IPS DF 19.7 (cell line): Measurements from ENCODE around the gene SFT2D3.

Experiments used
- DNase-seq: peaks from one replicate; pipeline ENCODE4 v3.0.0-alpha.2; 2013; ENCODE audit warnings: low read depth, low spot score

Gene SFT2D3

GRCh38 chr2:127681288-127681804, 20.0 kb upstream of the SFT2D3 start:
- no peak for DNase-seq

- DNase-seq, result no peak
Measured at GRCh38 chr2:127681976-127682857, 19.1 kb upstream of the SFT2D3 start.

DNA sequence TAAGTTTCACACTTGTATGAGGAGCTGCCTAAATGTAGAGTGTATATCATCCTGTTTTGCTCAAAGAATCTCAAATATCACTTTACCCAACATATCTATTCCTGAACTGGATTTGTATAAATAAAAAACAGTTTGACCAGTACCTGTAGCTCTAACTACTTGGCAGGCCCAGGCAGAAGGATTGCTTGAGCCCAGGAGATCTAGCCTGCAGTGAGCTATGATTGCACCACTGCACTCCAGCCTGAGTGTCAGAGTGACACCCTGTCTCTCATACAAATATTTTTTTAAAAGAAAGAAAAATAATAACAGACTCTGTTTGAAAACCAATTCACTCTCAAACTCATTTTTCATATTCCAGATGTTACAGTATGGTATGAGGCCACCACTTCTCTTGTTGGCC, 18.2 kb upstream of the SFT2D3 start:
- DNase-seq, result no peak

DNA sequence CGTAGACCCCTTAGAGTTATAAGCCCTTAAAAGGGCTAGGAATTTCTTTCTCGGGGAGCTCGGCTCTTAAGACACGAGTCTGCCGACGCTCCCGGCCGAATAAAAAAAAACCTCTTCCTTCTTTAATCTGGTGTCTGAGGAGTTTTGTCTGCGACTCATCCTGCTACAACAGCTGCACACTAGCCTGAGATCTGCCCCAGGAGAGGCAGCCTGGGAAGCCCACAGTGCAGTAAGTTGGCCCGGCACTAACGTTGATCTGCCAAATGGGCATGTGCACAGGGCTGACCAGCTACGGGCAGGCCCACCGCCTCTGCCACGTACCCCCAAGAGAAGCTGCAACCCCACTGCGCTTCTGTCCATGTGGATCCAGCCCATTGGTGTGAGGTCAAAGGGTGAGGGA, 17.5 kb upstream of the SFT2D3 start:
- no peak for DNase-seq

- DNase-seq, result no peak
Measured at GRCh38 chr2:127685410-127686080, 15.8 kb upstream of the SFT2D3 start.

DNA sequence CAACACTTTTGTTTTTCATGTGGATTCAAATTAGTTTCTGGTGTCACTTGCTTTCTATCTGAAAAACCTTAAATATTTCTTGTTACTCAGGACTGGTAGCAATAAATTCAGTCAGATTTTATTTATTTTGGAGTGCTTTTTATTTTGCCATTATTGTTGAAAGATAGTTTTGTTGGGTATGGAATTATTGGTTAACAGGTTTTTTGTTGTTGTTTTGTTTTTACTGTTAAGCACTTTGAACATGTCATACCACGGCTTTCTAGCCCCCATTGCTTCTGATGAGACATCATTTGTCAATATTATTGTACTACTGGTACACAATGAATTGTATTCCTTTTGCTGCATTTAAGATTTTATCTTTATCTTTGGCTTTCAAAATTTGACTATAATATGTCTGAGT, 12.9 kb upstream of the SFT2D3 start:
- no peak for DNase-seq

GRCh38 chr2:127690696-127691095, 10.6 kb upstream of the SFT2D3 start:
- no peak for DNase-seq

DNA sequence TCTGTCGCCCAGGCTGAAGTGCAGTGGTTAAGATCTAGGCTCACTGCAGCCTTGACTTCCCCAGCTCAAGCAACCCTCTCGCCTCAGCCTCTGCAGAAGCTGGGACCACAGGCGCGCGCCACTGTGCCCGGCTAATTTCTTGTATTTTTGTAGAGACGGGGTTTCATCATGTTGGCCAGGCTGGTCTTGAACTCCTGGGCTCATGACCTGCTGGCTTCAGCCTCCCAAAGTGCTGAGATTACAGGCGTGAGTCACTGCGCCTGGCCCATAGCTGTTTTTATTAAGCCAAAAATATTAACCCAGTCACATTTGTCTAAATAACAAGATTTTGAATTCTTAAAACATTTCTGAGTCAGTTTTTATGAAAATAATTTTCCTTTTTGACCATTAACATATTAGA, 6.3 kb upstream of the SFT2D3 start:
- no peak for DNase-seq

DNA sequence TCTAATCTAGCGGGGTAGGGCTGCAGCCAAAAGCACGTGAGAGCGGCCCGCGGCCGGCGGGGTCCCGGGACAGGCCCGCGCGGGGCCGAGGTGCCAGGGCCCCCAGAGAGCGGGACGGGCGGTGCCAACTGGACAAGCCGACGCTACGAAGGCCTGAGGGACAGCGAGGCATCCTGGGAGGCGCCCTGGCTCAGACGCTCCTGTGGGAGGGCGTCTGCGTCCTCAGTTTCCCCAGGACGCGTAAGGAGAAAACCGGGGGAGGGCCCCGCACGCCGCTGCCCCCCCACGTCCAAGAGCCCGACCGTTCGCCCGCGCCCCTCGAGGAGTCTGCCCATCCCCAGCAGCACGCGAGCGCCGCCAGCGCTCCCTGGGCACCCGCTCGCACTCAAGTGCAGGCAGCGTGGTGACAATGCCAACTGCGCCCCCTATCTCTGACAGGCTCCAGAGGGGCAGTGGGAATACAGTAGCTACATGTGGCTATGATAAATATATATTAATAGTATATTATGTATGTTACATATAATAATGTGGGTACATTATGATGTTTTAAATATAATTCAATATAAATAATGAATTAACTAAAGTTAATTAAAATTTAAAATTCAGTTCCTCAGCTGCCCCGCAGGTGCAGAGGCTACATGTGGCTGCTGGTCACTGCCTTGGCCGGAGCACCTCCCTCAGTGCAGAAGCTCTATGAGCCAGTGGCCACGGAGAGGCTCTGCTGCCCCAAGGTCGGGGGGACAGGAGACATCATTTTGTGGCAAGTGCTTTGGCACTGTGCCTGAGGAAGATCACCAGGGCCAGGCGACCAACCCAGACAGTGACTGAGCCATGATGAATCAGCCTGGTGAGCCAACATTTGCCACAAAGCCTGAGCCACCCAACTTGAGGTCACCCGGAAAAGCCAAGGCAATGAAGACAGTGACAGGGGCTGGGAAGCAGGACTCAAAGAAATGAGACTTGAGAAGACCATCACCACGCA, 5.5 kb upstream of the SFT2D3 start:
- DNase-seq, result no peak

DNA sequence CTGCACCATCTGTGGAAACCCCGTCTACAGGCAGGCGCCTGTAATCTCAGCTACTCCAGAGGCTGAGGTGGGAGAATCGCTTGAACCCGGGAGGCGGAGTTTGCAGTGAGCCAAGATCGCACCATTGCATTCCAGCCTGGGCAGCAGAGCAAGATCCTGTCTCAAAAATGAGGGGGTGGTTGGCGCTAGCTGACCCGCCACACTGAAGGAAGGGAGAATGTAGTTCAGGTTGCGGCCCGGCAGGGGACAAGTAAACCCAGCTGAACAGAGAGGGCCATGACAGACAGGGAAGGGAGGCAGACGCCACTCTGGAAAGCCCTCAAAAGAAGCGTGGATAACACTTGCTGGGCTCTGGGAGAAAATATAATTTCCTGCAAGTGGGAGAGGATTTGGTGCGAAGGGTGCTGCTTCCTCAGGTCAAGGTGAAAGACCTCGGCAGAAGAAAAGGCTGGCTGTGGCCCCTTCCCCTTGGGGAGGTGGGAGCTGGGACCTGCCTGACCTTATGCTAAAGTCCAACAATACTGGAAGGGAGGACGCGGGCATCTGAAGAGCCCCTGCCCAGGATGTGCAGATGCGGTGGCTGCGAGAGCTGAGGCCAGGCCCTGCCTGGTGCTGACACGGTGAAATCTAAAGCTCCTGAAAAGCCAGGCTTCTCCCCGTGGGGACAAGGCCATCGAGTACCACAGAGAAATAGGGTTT, 3.7 kb upstream of the SFT2D3 start:
- no peak for DNase-seq

GRCh38 chr2:127698553-127699355, 2.5 kb upstream of the SFT2D3 start:
- no peak for DNase-seq

GRCh38 chr2:127700527-127701192, 637 bp upstream of the SFT2D3 start:
- no peak for DNase-seq

DNA sequence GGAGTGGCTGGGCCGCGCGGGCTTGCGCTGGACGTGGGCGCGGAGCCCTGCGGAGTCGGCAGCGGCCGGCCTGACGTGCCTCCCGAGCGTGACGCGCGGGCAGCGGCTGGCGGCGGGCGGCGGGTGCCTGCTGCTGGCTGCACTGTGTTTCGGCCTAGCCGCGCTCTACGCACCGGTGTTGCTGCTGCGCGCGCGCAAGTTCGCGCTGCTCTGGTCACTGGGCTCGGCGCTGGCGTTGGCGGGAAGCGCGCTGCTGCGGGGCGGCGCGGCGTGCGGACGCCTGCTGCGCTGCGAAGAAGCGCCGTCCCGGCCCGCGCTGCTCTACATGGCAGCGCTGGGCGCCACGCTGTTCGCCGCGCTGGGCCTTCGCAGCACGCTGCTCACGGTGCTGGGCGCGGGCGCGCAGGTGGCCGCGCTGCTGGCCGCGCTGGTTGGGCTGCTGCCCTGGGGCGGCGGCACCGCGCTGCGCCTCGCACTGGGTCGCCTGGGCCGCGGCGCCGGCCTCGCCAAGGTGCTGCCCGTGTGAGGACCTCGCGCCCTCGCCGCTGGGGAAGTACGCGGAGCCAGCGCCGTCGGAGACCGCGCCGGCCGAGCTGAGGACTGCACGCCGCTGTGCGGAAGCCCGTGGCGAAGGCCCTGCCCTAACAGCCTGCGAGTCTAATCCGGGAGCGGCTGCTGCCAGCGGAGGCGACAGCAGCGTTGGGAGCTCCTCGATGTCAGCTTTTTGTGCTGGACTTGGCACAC, 526 bp downstream of the SFT2D3 start:
- no peak for DNase-seq

DNA sequence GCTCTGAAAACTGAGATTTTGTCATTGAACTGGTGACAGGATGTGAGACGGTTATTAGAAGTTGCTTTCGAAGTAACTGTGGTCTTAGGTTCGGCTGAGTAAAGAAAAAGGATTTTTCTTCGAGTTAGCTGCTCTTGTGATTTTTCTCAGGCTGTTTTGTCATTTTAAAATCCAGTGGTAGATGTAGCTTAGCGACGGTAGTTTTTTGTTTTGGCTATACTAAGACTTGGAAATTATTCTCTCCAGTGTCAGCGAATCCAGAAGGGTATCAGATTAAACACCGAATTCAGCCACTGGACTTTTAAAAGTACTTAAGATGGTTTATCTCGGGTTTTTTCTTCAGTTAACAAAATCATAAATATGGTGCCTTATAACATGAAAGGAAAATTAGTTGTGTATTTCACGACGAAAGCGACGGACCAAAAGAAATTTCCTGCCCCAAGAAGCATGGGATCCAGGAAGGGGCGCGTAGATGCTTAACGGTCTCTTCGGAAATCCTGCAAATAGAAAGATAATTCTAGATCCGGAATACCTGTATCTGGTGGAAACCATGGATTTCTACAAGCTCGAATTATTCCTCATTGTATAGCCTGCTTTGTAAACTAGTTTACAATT, 1.2 kb downstream of the SFT2D3 start:
- no peak for DNase-seq

- DNase-seq, result no peak
Measured at GRCh38 chr2:127703282-127703681, 2.0 kb downstream of the SFT2D3 start.

GRCh38 chr2:127704641-127705390, 3.5 kb downstream of the SFT2D3 start:
- DNase-seq, result no peak

DNA sequence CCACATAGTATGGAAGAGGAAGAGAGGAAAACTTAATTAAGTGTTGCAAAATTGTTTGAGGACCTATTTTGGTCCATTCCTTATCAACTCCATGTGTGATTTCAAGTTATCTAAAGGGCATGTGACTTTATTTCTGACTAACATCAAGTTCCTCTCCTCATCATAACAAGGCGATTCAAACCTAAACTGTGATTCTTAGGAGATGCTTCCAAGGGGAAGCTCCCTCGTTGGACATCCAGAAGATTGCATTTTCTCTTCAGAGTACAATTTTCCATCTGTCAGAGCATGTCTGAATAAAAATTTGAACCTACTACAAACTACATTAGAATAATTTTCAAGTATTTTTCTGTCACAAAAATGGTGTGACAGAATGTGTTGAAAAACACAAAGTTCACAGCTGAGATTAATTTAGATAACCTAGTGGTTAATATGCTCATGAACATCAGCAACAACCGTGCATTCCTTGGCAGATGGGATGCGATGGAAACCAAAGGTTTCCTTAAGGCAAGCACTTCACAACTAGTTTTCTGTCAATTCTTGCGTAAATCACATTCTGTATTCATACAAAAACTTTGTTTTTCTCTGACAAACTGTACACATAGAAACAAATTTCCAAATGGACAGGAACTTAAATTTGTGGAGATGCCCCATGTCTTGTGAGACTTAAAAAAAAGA, 4.2 kb downstream of the SFT2D3 start:
- DNase-seq, result no peak
